GM23338 (cell line): ENCODE results near the gene CGB2.
"Not testable (repeated sequence)": the region's sequence is repeated elsewhere in the genome, so short reads cannot be mapped to it uniquely, and the experiment has no call there.

Source experiments
- CTCF ChIP-seq, 2 experiments: fragments of 200-600 bp in 1 of 2; sonication (generic) in 1 of 2; conservative IDR thresholded peaks; 2 replicates each; pipeline versions ENCODE4 v1.5.1 to v1.6.1; 2016 to 2017; ENCODE audit warnings: antibody characterized with exemption in 2 of 2, low read depth in 2 of 2, mild to moderate bottlenecking in 2 of 2, moderate library complexity in 1 of 2
- POLR2AphosphoS5 ChIP-seq: IDR thresholded peaks from 2 replicates; pipeline ENCODE4 v1.6.1; 2016; ENCODE audit warnings: antibody characterized with exemption, low read depth

GRCh38 chr19:49039736-49040135, 8.0 kb downstream of the CGB2 start:
- not testable (repeated sequence) for TF ChIP-seq CTCF (conservative IDR thresholded peaks at IDR 0.05; ENCODE audit: low read depth in 2 of 2); POLR2AphosphoS5
